ENCODE results near the gene SWT1.
"Not testable (repeated sequence)": the region's sequence is repeated elsewhere in the genome, so short reads cannot be mapped to it uniquely, and the experiment has no call there.

The SWT1 gene

GRCh38 chr1:185250063-185250462 lies 93.1 kb downstream of the SWT1 start:
- no peak for DNase-seq

GRCh38 chr1:185251928-185252327 lies 95.0 kb downstream of the SWT1 start:
- DNase-seq: not testable (repeated sequence)

GRCh38 chr1:185252404-185252803 lies 95.4 kb downstream of the SWT1 start:
- DNase-seq: not testable (repeated sequence)

GRCh38 chr1:185255595-185255994 lies 98.6 kb downstream of the SWT1 start:
- DNase-seq: not testable (repeated sequence)

GRCh38 chr1:185257116-185257949 lies 100.4 kb downstream of the SWT1 start:
- not testable (repeated sequence) for DNase-seq

GRCh38 chr1:185257950-185258208 lies 100.9 kb downstream of the SWT1 start:
- no peak for DNase-seq

- DNase-seq: no peak
These were observed 101.7 kb downstream of the SWT1 start for GRCh38 chr1:185258676-185259075.

- DNase-seq: no peak
These were observed 103.6 kb downstream of the SWT1 start for GRCh38 chr1:185260611-185261010.

GRCh38 chr1:185262151-185262550 lies 105.2 kb downstream of the SWT1 start:
- DNase-seq: no peak

- DNase-seq: no peak
These were observed 106.3 kb downstream of the SWT1 start for GRCh38 chr1:185263292-185263691.

GRCh38 chr1:185263780-185264179 lies 106.8 kb downstream of the SWT1 start:
- DNase-seq: no peak

GRCh38 chr1:185265314-185265713 lies 108.3 kb downstream of the SWT1 start:
- no peak for DNase-seq

- DNase-seq: no peak
These were observed 110.3 kb downstream of the SWT1 start for GRCh38 chr1:185267301-185267700.

GRCh38 chr1:185267701-185268100 lies 110.7 kb downstream of the SWT1 start:
- no peak for DNase-seq

- DNase-seq: no peak
These were observed 111.4 kb downstream of the SWT1 start for GRCh38 chr1:185268352-185268751.

GRCh38 chr1:185271921-185272320 lies 115.0 kb downstream of the SWT1 start:
- no peak for DNase-seq

GRCh38 chr1:185279571-185279970 lies 122.6 kb downstream of the SWT1 start:
- no peak for DNase-seq

- no peak for DNase-seq
These were observed 123.6 kb downstream of the SWT1 start for GRCh38 chr1:185280589-185280988.

GRCh38 chr1:185281245-185281644 lies 124.3 kb downstream of the SWT1 start:
- DNase-seq: no peak

GRCh38 chr1:185284116-185284515 lies 127.1 kb downstream of the SWT1 start:
- DNase-seq: no peak

GRCh38 chr1:185284533-185285276 lies 127.7 kb downstream of the SWT1 start:
- DNase-seq: no peak

GRCh38 chr1:185287451-185287850 lies 130.5 kb downstream of the SWT1 start:
- DNase-seq: no peak

- DNase-seq: no peak
These were observed 131.5 kb downstream of the SWT1 start for GRCh38 chr1:185288435-185288834.

GRCh38 chr1:185289880-185290279 lies 132.9 kb downstream of the SWT1 start:
- no peak for DNase-seq

- DNase-seq: no peak
These were observed 134.2 kb downstream of the SWT1 start for GRCh38 chr1:185291159-185291558.
